Endothelial cell of umbilical vein (primary cell): ENCODE results near the gene DRP2. TPM values are rescaled to one million over a fixed set of nuclear protein-coding genes. Genes with fewer than 3 reads are reported as not detected.
"Not testable (repeated sequence)": the region's sequence is repeated elsewhere in the genome, so short reads cannot be mapped to it uniquely, and the experiment has no call there.

Experiments
- BruUV-seq: library from RNA; stranded (reverse); fragments of 400-500 nt; replicated peaks from 2 replicates; lab custom pipeline; 2021; lab: Mats Ljungman, UMichigan
- CTCF ChIA-PET: fragments of 300-600, 350-600 bp; sonication (Branson Sonifier 250); formaldehyde crosslinking; loops from one replicate; lab custom pipeline; 2021; ENCODE audit warnings: antibody characterized with exemption, inconsistent platforms; lab: Charles Lee
- POLR2A ChIA-PET: fragments of 300-600, 350-600 bp; sonication (Branson Sonifier 250); formaldehyde crosslinking; loops from one replicate; lab custom pipeline; 2021; ENCODE audit warnings: antibody characterized with exemption, inconsistent platforms; lab: Charles Lee
- DNase-seq: peaks from one replicate; pipeline ENCODE4 v3.0.0-alpha.2; 2011; ENCODE audit warnings: low read depth, low spot score
- FAIRE-seq: peaks from 2 replicates; lab custom pipeline; 2011; peaks lifted over from hg19 to GRCh38; lab: Jason Lieb, UNC
- H2AFZ ChIP-seq: 2 replicates; pipeline ENCODE4 v1.6.0; 2012; ENCODE audit warnings: low read depth, low read length, control low read depth, inconsistent platforms
- H3K27ac ChIP-seq: 2 replicates; pipeline ENCODE4 v1.5.1; 2011; ENCODE audit warnings: low read depth, mild to moderate bottlenecking, control low read depth, low read length, moderate library complexity; ENCODE audit not compliant: insufficient read depth
- H3K27me3 ChIP-seq, 2 experiments: 2 replicates each; pipeline versions ENCODE4 v1.6.0 to v1.6.1; 2011; ENCODE audit warnings: low read length in 2 of 2, mixed read lengths in 1 of 2; ENCODE audit not compliant: control insufficient read depth in 2 of 2, insufficient read depth in 2 of 2
- H3K36me3 ChIP-seq, 2 experiments: 2 replicates in 1 of 2; 3 replicates in 1 of 2; pipeline ENCODE4 v1.5.1; 2011; ENCODE audit warnings: low read length in 2 of 2, mild to moderate bottlenecking in 1 of 2, moderate library complexity in 1 of 2; ENCODE audit not compliant: control insufficient read depth in 2 of 2, insufficient read depth in 2 of 2; ENCODE audit errors: extremely low read depth in 1 of 2
- H3K4me1 ChIP-seq: 3 replicates; pipeline ENCODE4 v1.5.1; 2011; ENCODE audit warnings: mild to moderate bottlenecking, low read length; ENCODE audit not compliant: control insufficient read depth, insufficient read depth; ENCODE audit errors: extremely low read depth
- H3K4me2 ChIP-seq: 2 replicates; pipeline ENCODE4 v1.6.1; 2011; ENCODE audit warnings: low read length, control low read depth, mixed read lengths; ENCODE audit not compliant: insufficient read depth
- H3K4me3 ChIP-seq, 3 experiments: fragments of 200-600 bp in 1 of 3; sonication (generic), shearing (Covaris generic) in 1 of 3; replicated peaks in 1 of 3; 2 replicates each; pipeline ENCODE4 v1.5.1; 2011 to 2016; ENCODE audit warnings: control low read depth in 3 of 3, low read length in 3 of 3, mild to moderate bottlenecking in 2 of 3, inconsistent platforms in 1 of 3, low read depth in 1 of 3, moderate library complexity in 1 of 3; ENCODE audit not compliant: insufficient read depth in 1 of 3
- H3K79me2 ChIP-seq: 2 replicates; pipeline ENCODE4 v1.6.0; 2012; ENCODE audit warnings: low read length, inconsistent platforms; ENCODE audit not compliant: control insufficient read depth, insufficient read depth
- H3K9ac ChIP-seq: replicated peaks from 2 replicates; pipeline ENCODE3; 2011; ENCODE audit warnings: low read length, control low read depth; ENCODE audit not compliant: insufficient read depth; ENCODE audit errors: extremely low read depth
- H3K9me1 ChIP-seq: replicated peaks from 3 replicates; pipeline ENCODE4 v1.6.0; 2011; ENCODE audit warnings: mild to moderate bottlenecking, low read length; ENCODE audit not compliant: control insufficient read depth, insufficient read depth; ENCODE audit errors: extremely low read depth
- H3K9me3 ChIP-seq: replicated peaks from 2 replicates; pipeline ENCODE4 v1.5.1; 2012; ENCODE audit warnings: low read length, inconsistent platforms; ENCODE audit not compliant: control insufficient read depth, insufficient read depth
- H4K20me1 ChIP-seq: replicated peaks from 2 replicates; pipeline ENCODE3; 2011; ENCODE audit warnings: mild to moderate bottlenecking, low read length; ENCODE audit not compliant: control insufficient read depth, insufficient read depth; ENCODE audit errors: extremely low read depth
- CTCF ChIP-seq, 2 donors: IDR thresholded peaks; 1 replicate in 1 of 2; 2 replicates in 1 of 2; pipeline ENCODE4 v1.5.1; 2011; ENCODE audit warnings: low read length in 2 of 2, mild to moderate bottlenecking in 2 of 2, moderate library complexity in 2 of 2, control low read depth in 1 of 2, inconsistent platforms in 1 of 2, low read depth in 1 of 2; ENCODE audit not compliant: insufficient read depth in 1 of 2; ENCODE audit errors: extremely low read depth in 1 of 2
- EZH2 ChIP-seq: IDR thresholded peaks from 2 replicates; pipeline ENCODE4 v1.6.1; 2012; ENCODE audit warnings: borderline replicate concordance, low read depth, mild to moderate bottlenecking, moderate library complexity, low read length, inconsistent platforms; ENCODE audit not compliant: severe bottlenecking
- FOS ChIP-seq: IDR thresholded peaks from 2 replicates; pipeline ENCODE4 v1.6.1; 2011; ENCODE audit warnings: mild to moderate bottlenecking, low read length, moderate library complexity, borderline replicate concordance; ENCODE audit not compliant: insufficient read depth
- GATA2 ChIP-seq: IDR thresholded peaks from 2 replicates; pipeline ENCODE4 v1.7.0; 2011; ENCODE audit warnings: low read depth, mild to moderate bottlenecking, moderate library complexity, mixed read lengths, low read length; ENCODE audit not compliant: insufficient read length, insufficient read depth
- JUN ChIP-seq: IDR thresholded peaks from 2 replicates; pipeline ENCODE4 v1.6.1; 2011; ENCODE audit warnings: borderline replicate concordance, low read depth; ENCODE audit not compliant: insufficient read length, insufficient read depth
- MAX ChIP-seq: IDR thresholded peaks from 2 replicates; pipeline ENCODE4 v1.6.1; 2011; ENCODE audit not compliant: insufficient read depth, insufficient read length
- MYC ChIP-seq: IDR thresholded peaks from one replicate; pipeline ENCODE4 v1.6.1; 2011; ENCODE audit warnings: mild to moderate bottlenecking, low read depth, low read length
- POLR2A ChIP-seq: IDR thresholded peaks from 2 replicates; pipeline ENCODE4 v1.6.1; 2012; ENCODE audit warnings: low read depth, mild to moderate bottlenecking, control low read depth, low read length
- POLR2AphosphoS5 ChIP-seq: IDR thresholded peaks from 2 replicates; pipeline ENCODE4 v1.6.1; 2012; ENCODE audit warnings: low read depth, mild to moderate bottlenecking, control low read depth, low read length, moderate library complexity; ENCODE audit not compliant: insufficient read depth
- dilution Hi-C: fragments of 300-500 bp; cut with MboI; formaldehyde crosslinking; loops from one replicate; pipeline ENCODE4 v1.15.0; 2019; ENCODE audit warnings: low sequenced_read_pairs; ENCODE audit not compliant: extremely low pct_ligation_motif_present
- intact Hi-C: fragments of 100-400 bp; cut with micrococcal nuclease; formaldehyde crosslinking; loops from one replicate; pipeline ENCODE4 v1.10.0; 2022
- polyA plus RNA-seq, 4 experiments: library from polyadenylated mRNA; depleted of rRNA in 3 of 4; stranded (reverse) in 3 of 4; unstranded in 1 of 4; fragments of >200 nt; gene quantifications; 2 replicates each; pipeline versions ENCODE4 v1.2.1 to v1.2.3, GENCODE V29; 2011 to 2012; ENCODE audit warnings: missing spikeins in 1 of 4
- total RNA-seq: library from RNA; stranded (reverse); gene quantifications from 2 replicates; pipeline ENCODE4 v1.2.3, GENCODE V29; 2021

Gene DRP2
- total and polyA plus RNA-seq, 2 donors (not counting 3 experiments of a cell fraction or from before 2014, with no cell fraction given): 0.17 to 0.31 TPM

GRCh38 chrX:101187961-101188360 is 31.6 kb upstream of the DRP2 start:
- FAIRE-seq, H3K9ac ChIP-seq, H4K20me1 ChIP-seq, H2AFZ ChIP-seq, H3K79me2 ChIP-seq, dilution Hi-C loops, H3K27me3 ChIP-seq, H3K36me3 ChIP-seq, H3K4me1 ChIP-seq, DNase-seq, H3K27ac ChIP-seq, H3K4me2 ChIP-seq, H3K4me3 ChIP-seq, BruUV-seq, H3K9me1 ChIP-seq, H3K9me3 ChIP-seq, intact Hi-C loops: not testable (repeated sequence)
- CTCF ChIA-PET: interaction anchor here (1.1 kb wide), 1 partner anchor 24 kb away, joined by 3 read pairs; no protein-coding TSS in a partner anchor
- POLR2A ChIA-PET: interaction anchor here (0.6 kb wide), 1 partner anchor 74 kb away, joined by 4 read pairs; no protein-coding TSS in a partner anchor

- CTCF ChIA-PET: no interaction called here
- Histone ChIP-seq H3K9ac (no peak overlapping the region), H2AFZ (peak overlapping the region; percentile 95), H3K4me3 (no peak overlapping the region), H3K27ac (no peak overlapping the region), H3K4me1 (peaks cover 4% of the 10 kb centered on the region), H3K9me1 (no peaks in the 10 kb centered on the region), H4K20me1 (no peaks in the 10 kb centered on the region), H3K27me3 (no peaks in the 10 kb centered on the region), H3K79me2 (no peaks in the 10 kb centered on the region), H3K4me2 (no peak overlapping the region), H3K36me3 (no peaks in the 10 kb centered on the region), H3K9me3 (no peaks in the 10 kb centered on the region)
- BruUV-seq: no TSS peak
- DNase-seq (no peak), FAIRE-seq (no peak)
- intact Hi-C loops: no loop called here
- TF ChIP-seq POLR2A (no peak), EZH2 (no peak), MAX (no peak), POLR2AphosphoS5 (no peak), GATA2 (no peak), FOS (no peak), CTCF (IDR thresholded peaks at IDR 0.05; ENCODE audit: extremely low read depth in 1 of 2, insufficient read depth in 1 of 2, low read depth in 1 of 2, low read length in 2 of 2) (no peak), JUN (no peak), MYC (no peak)
- POLR2A ChIA-PET: no interaction called here
- dilution Hi-C loops: no loop called here
Observed at GRCh38 chrX:101190736-101191135, 28.9 kb upstream of the DRP2 start.
